GM18502 (cell line): ENCODE results near the gene ARMC3.
"Not testable (repeated sequence)": the region's sequence is repeated elsewhere in the genome, so short reads cannot be mapped to it uniquely, and the experiment has no call there.

Experiments
- ATAC-seq: cut with Tn5 transposase; IDR thresholded peaks from one replicate; pipeline ENCODE4 v1.9.1; 2021; ENCODE audit warnings: mild to moderate bottlenecking; ENCODE audit not compliant: unreplicated experiment, poor library complexity

Gene ARMC3

GRCh38 chr10:22927661-22928403, at the start of gene ARMC3:
TSS of gene ARMC3 (plus strand) at chr10:22928053. CDS start at chr10:22931997, 3,944 bp downstream.
- peak; percentile 81 for ATAC-seq

GRCh38 chr10:22891797-22892196, 36.1 kb upstream of the ARMC3 start:
- ATAC-seq: no peak

GRCh38 chr10:22893781-22894180, 34.1 kb upstream of the ARMC3 start:
- ATAC-seq: no peak

- no peak for ATAC-seq
Observed at GRCh38 chr10:22894714-22895113, 33.1 kb upstream of the ARMC3 start.

GRCh38 chr10:22895252-22895651, 32.6 kb upstream of the ARMC3 start:
- no peak for ATAC-seq

GRCh38 chr10:22897371-22897770, 30.5 kb upstream of the ARMC3 start:
- no peak for ATAC-seq

- no peak for ATAC-seq
Observed at GRCh38 chr10:22899307-22899706, 28.5 kb upstream of the ARMC3 start.

- ATAC-seq: no peak
Observed at GRCh38 chr10:22899775-22900174, 28.1 kb upstream of the ARMC3 start.

- ATAC-seq: no peak
Observed at GRCh38 chr10:22900841-22901601, 26.8 kb upstream of the ARMC3 start.

GRCh38 chr10:22902147-22902546, 25.7 kb upstream of the ARMC3 start:
- ATAC-seq: not testable (repeated sequence)

GRCh38 chr10:22903694-22904093, 24.2 kb upstream of the ARMC3 start:
- no peak for ATAC-seq

GRCh38 chr10:22906767-22907166, 21.1 kb upstream of the ARMC3 start:
- no peak for ATAC-seq

GRCh38 chr10:22908837-22909236, 19.0 kb upstream of the ARMC3 start:
- no peak for ATAC-seq

GRCh38 chr10:22909673-22910072, 18.2 kb upstream of the ARMC3 start:
- ATAC-seq: not testable (repeated sequence)

GRCh38 chr10:22911067-22911466, 16.8 kb upstream of the ARMC3 start:
- ATAC-seq: no peak

GRCh38 chr10:22911889-22912762, 15.7 kb upstream of the ARMC3 start:
- no peak for ATAC-seq

- ATAC-seq: no peak
Observed at GRCh38 chr10:22912763-22913384, 15.0 kb upstream of the ARMC3 start.

GRCh38 chr10:22913474-22914092, 14.3 kb upstream of the ARMC3 start:
- no peak for ATAC-seq

GRCh38 chr10:22915314-22915713, 12.5 kb upstream of the ARMC3 start:
- ATAC-seq: no peak

- ATAC-seq: no peak
Observed at GRCh38 chr10:22925088-22925487, 2.8 kb upstream of the ARMC3 start.
